Measurements from ENCODE around the gene RIMS1. TPM values are rescaled to one million over a fixed set of nuclear protein-coding genes. Genes with fewer than 3 reads are reported as not detected.

The RIMS1 gene
- total and polyA plus RNA-seq, 2 of the 13 experiments (the other 11 are each of a cell fraction or from before 2014, with no cell fraction given) = not detected

GRCh38 chr6:72367439-72367838 lies 481.1 kb downstream of the RIMS1 start (continued):
- TF ChIP-seq SP5 (CRISPR knock-in tag; IDR thresholded peaks at IDR 0.05; ENCODE audit: borderline replicate concordance, low read depth) (no peak), TFE3 (CRISPR knock-in tag; IDR thresholded peaks at IDR 0.05) (no peak), HNRNPUL1 (IDR thresholded peaks at IDR 0.05; ENCODE audit: low read depth, low read length) (no peak)

GRCh38 chr6:72371473-72371872 lies 485.1 kb downstream of the RIMS1 start:
- no TSS peak for BruUV-seq (replicated peaks)
- Histone ChIP-seq H3K4me2 (ENCODE audit: low read depth, low read length) (no peak overlapping the region), H3K4me3 (replicated peaks in 1 of 3; ENCODE audit: insufficient read depth in 1 of 3, low read depth in 2 of 3, low read length in 3 of 3) (no peak overlapping the region), H3K36me3 (replicated peaks in 1 of 2; ENCODE audit: control insufficient read depth in 1 of 2, insufficient read depth in 2 of 2, low read length in 2 of 2) (no peaks in the 10 kb centered on the region), H3K27me3 (ENCODE audit: control insufficient read depth in 1 of 2, insufficient read depth in 2 of 2, low read length in 2 of 2) (no peaks in the 10 kb centered on the region), H3K27ac (ENCODE audit: extremely low read length, insufficient read depth, low read length) (no peak overlapping the region), H3K9ac (ENCODE audit: insufficient read depth, low read depth, low read length) (no peak overlapping the region), H2AFZ (ENCODE audit: low read length) (no peak overlapping the region), H3K4me1 (ENCODE audit: insufficient read depth, low read length) (no peaks in the 10 kb centered on the region), H3K79me2 (ENCODE audit: insufficient read depth, low read length) (no peaks in the 10 kb centered on the region), H3K9me3 (ENCODE audit: low read length) (no peaks in the 10 kb centered on the region), H4K20me1 (ENCODE audit: insufficient read depth, low read length) (no peaks in the 10 kb centered on the region)
- ChIA-PET POLR2A (no interaction called here), CTCF (ENCODE audit: low intra/inter-chr PET ratio, low total read pairs) (no interaction called here)
- no peak for FAIRE-seq
- TF ChIP-seq ZBTB10 (CRISPR knock-in tag; IDR thresholded peaks at IDR 0.05; ENCODE audit: borderline replicate concordance) (no peak), BCL6 (CRISPR knock-in tag; IDR thresholded peaks at IDR 0.05) (no peak), FOXC1 (CRISPR knock-in tag; IDR thresholded peaks at IDR 0.05; ENCODE audit: borderline replicate concordance) (no peak), ZBTB46 (CRISPR knock-in tag; IDR thresholded peaks at IDR 0.05; ENCODE audit: borderline replicate concordance) (no peak), POLR2AphosphoS2 (IDR thresholded peaks at IDR 0.05; ENCODE audit: low read depth, low read length) (no peak), NFIB (CRISPR knock-in tag; IDR thresholded peaks at IDR 0.05; ENCODE audit: borderline replicate concordance) (no peak), MAFG (CRISPR knock-in tag; IDR thresholded peaks at IDR 0.05) (no peak), NFYC (CRISPR knock-in tag; IDR thresholded peaks at IDR 0.05) (no peak)
- 0% methylated on average over 2 of the region's 3 CpGs for WGBS (ENCODE audit: low lambda C conversion rate)
- intact Hi-C loops (cut with micrococcal nuclease; ENCODE audit: unreplicated experiment) (no loop called here), in situ Hi-C loops (cut with HindIII; ENCODE audit: extremely low pct_ligation_motif_present, low pct_unique_long_range_greater_than_20kb) (no loop called here)
- ATAC-seq = no peak
- no peak for DNase-seq (ENCODE audit: low spot score)

Data from HepG2 (cell line).